NCI-H748 (cell line): Measurements from ENCODE around the gene FPR2.
A peak's percentile ranks its signal among the peaks of the same experiment; 100 is the strongest.
"Not testable (repeated sequence)": the region's sequence is repeated elsewhere in the genome, so short reads cannot be mapped to it uniquely, and the experiment has no call there.

Experiments
- DNase-seq: peaks from one replicate; lab custom pipeline; 2025; ENCODE audit not compliant: unreplicated experiment; lab: John Stamatoyannopoulos, UW

The FPR2 gene

GRCh38 chr19:51760697-51761356, at the start of gene FPR2:
TSS of gene FPR2 (plus strand) at chr19:51761180. CDS start at chr19:51768659, 7,479 bp downstream.
- DNase-seq, result no peak

DNA sequence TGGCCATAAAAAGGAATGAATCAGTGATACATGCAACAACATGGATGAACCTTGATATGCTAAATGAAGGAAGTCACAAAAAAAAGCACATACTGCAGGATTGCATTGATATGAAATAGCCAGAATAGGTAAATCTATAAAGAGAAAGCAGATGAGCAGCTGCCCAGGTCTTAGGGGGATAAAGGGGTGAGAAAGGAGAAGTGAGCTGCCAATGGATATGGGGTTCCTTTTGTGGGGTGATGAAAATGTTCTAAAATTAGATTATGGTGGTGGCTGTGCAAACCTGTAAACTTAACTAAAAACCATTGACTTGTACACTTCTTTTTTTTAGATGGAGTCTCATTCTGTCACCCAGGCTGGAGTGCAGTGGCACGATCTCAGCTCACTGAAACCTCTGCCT, 49.3 kb upstream of the FPR2 start:
- DNase-seq, result no peak

DNA sequence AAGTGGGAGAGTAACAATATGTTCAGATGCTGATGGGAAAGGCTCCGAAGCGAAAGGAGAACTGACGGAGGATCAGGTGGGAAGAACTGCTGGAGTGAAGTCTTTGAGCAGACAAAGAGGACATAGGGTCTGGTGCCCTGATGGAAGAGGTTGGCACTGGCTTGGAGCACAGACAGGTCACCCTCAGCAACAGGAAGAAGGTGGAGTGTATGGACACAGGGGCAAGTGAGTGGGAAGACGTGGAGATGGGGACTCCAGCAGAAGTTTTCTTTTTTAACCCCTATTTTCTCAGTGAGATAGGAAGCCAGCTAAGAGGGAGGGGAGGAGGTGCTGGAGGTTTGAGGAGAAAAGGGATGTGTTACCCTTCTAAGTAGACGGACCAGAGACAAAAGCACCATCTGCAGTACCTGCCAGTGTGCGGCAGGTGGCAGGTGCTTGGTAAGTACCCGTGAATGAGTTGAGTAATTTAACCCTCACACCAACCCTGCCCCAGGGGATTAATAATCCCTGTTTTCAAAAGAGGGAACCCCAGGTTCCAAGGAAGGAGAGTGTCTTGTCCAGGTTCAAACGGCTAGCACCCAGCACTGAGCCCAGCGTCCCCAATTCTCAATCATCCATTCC, 48.4 kb upstream of the FPR2 start:
- DNase-seq, result peak; percentile 72

- DNase-seq, result no peak
These were observed 47.4 kb upstream of the FPR2 start for GRCh38 chr19:51713319-51714285.

GRCh38 chr19:51714848-51715247, 46.1 kb upstream of the FPR2 start:
- DNase-seq, result no peak

DNA sequence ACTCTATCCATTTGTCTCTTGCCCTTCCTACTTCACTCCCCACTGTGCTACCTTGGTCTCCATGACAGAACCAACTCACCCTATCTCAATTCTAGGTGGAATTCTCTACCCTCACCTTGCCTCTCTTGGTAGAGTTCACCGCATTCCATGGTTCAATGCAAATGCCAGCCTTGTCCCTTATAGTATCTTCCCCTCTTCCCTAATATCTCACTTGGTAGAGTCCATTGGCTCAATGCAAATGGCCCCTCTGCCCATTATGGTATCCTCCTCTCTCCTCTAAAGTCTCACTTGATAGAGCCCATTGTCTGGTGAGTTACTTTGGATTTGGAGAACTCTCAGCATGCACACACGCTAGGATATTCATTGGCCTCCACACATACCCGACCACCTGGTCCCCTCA, 45.1 kb upstream of the FPR2 start:
- no peak for DNase-seq

GRCh38 chr19:51716925-51717324, 44.1 kb upstream of the FPR2 start:
- no peak for DNase-seq

DNA sequence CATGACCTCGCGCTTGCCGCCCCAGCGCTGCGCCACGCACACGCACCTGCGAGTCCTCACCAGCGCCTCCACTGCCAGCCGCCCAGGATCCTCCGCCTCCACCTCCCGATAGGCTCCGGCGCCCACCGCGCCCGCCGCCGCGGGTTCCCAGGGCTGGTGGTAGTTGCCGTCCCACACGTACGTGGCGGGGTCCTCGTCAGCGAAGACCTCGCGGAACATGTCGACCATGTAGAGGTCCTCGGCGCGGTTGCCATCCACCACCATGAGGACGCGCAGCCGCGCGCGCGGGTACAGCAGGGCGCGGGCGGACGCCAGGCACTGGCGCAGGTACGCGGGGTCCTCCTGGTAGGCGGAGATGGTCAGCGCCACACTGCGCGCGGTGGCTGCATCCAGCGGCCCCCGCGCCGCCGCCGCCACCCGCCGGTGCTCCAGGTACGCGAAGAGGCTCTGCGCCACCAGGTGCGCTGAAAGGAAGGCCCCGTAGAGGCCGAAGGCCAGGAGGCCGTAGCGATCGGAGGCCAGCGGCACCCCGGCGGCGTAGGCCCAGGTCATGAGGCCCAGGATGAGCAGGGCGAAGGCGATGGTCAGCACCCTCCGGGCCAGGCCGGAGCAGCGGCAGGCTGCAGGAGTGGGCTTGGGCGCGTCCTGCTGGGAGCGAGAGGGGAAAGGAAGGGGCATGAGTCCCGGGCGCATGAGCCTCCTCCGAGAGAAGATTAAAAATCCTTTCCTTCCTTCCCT, 41.6 kb upstream of the FPR2 start:
- DNase-seq, result no peak

DNA sequence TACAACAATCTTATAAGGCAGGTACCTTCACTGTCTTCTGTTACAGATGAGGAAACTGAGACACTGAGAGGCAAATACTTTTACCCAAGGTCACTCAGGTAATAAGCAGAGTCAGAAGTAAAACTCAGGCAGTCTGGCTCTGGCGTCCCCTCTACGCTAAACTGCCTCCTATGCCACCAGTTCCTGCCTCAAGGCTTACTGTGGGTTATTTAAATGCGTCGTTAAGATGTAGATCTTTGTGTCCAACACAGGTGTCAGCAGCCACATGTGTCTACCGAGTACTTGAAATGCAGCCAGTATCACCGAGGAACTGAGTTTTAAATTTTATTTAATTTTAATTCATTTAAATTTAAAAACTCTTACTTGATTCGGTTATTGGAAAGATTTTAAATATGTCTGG, 39.1 kb upstream of the FPR2 start:
- DNase-seq, result no peak

DNA sequence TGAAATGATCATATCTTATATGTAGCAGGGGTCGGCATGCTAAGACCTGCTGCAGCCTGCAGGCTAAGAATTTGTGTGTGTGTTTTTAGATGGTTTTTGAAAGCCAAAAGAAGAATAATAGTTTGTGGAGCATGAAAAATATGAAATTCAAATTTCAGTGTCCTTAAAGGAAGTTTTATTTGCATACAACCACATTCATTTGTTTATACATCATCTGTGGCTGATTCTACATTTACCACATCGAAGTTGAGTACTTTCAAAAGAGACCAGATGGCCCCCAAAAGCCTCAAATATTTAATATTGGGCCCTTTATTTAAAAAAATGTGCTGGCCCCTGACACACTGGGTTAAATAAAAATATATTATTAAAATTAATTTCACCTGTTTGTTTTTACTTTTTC, 38.5 kb upstream of the FPR2 start:
- no peak for DNase-seq

GRCh38 chr19:51724543-51724942, 36.4 kb upstream of the FPR2 start:
- peak; percentile 11 for DNase-seq

- DNase-seq, result no peak
These were observed 34.9 kb upstream of the FPR2 start for GRCh38 chr19:51726049-51726448.

GRCh38 chr19:51727349-51727880, 33.6 kb upstream of the FPR2 start:
- DNase-seq, result no peak

GRCh38 chr19:51729781-51730180, 31.2 kb upstream of the FPR2 start:
- no peak for DNase-seq

GRCh38 chr19:51733742-51734522, 27.0 kb upstream of the FPR2 start:
- DNase-seq, result no peak

- DNase-seq, result no peak
These were observed 25.1 kb upstream of the FPR2 start for GRCh38 chr19:51735759-51736449.

GRCh38 chr19:51737389-51737788, 23.6 kb upstream of the FPR2 start:
- DNase-seq, result no peak

GRCh38 chr19:51737924-51738323, 23.1 kb upstream of the FPR2 start:
- DNase-seq, result no peak

DNA sequence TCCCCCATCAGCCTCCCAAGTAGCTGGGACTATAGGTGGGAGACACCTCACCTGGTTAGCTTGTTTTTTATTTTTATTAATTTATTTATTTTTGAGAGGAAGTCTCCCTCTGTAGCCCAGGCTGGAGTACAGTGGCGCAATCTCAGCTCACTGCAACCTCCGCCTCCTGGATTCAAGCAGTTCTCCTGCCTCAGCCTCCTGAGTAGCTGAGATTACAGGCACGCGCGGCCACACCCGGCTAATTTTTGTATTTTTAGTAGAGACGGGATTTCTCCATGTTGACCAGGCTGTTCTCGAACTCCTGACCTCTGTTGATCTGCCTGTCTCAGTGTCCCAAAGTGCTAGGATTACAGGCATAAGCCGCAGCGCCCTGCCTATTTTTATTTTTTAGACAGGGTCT, 22.5 kb upstream of the FPR2 start:
- not testable (repeated sequence) for DNase-seq
